ENCODE results near the gene SLC39A12. TPM values are rescaled to one million over a fixed set of nuclear protein-coding genes. Genes with fewer than 3 reads are reported as not detected.

The SLC39A12 gene
- total RNA-seq = not detected in 2 replicates

GRCh38 chr10:17951868-17952371, at the start of gene SLC39A12:
Gene SLC39A12 (plus strand): TSS chr10:17951918. CDS start chr10:17953277, 1,359 bp downstream.

Other genes with a start within 250 kb of the SLC39A12 start
- 0.39 and 0.43 TPM in 2 replicates for gene TMEM236, start 199.7 kb upstream of the SLC39A12 start, total RNA-seq
- gene MRC1, start 142.6 kb upstream of the SLC39A12 start, total RNA-seq = under 0.01 and 0.11 TPM in 2 replicates
- under 0.01 TPM in 1 of 2 replicates, not detected in the other for gene CACNB2, start 188.5 kb downstream of the SLC39A12 start, total RNA-seq

All from placental epithelial cell (primary cell).